CD4-positive, CD25-positive, alpha-beta regulatory T cell (primary cell): ENCODE measurements around the gene LYRM4. TPM values are rescaled to one million over a fixed set of nuclear protein-coding genes. Genes with fewer than 3 reads are reported as not detected.

Source experiments
- ATAC-seq, 2 donors: fragments of 150-1000 bp; cut with Tn5 transposase; one replicate each; pipeline ENCODE4 v1.10.0; 2021; ENCODE audit warnings: low read depth in 2 of 2, moderate number of reproducible peaks in 2 of 2, moderate library complexity in 1 of 2
- DNase-seq, 3 donors: peaks; one replicate each; pipeline versions ENCODE4 v3.0.0 to v3.0.0-alpha.2; 2012 to 2022; ENCODE audit warnings: mixed read lengths in 1 of 3
- H3K27ac ChIP-seq: one replicate; pipeline ENCODE4 v1.7.0; 2013; ENCODE audit warnings: mild to moderate bottlenecking, low read length; ENCODE audit not compliant: insufficient read depth, poor library complexity, severe bottlenecking
- H3K27me3 ChIP-seq: one replicate; pipeline ENCODE4 v1.7.0; 2013; ENCODE audit warnings: low read length; ENCODE audit not compliant: control insufficient read depth, insufficient read depth
- H3K36me3 ChIP-seq: one replicate; pipeline ENCODE4 v1.7.0; 2013; ENCODE audit warnings: mild to moderate bottlenecking, low read length, moderate library complexity; ENCODE audit not compliant: control insufficient read depth, insufficient read depth
- H3K4me1 ChIP-seq: 2 replicates; pipeline ENCODE4 v1.7.0; 2013; ENCODE audit warnings: mild to moderate bottlenecking, low read length; ENCODE audit not compliant: insufficient read depth, control insufficient read depth, poor library complexity, severe bottlenecking
- H3K4me3 ChIP-seq: one replicate; pipeline ENCODE4 v1.7.0; 2013; ENCODE audit warnings: low read depth, mild to moderate bottlenecking, low read length, moderate library complexity
- H3K9me3 ChIP-seq, 2 experiments: 1 replicate in 1 of 2; 2 replicates in 1 of 2; pipeline ENCODE4 v1.7.0; 2013; ENCODE audit warnings: low read length in 2 of 2, mild to moderate bottlenecking in 1 of 2, moderate library complexity in 1 of 2; ENCODE audit not compliant: control insufficient read depth in 2 of 2
- H3K27ac Mint-ChIP-seq, 3 donors: one replicate each; pipeline ENCODE4 v1.8.0; 2020 to 2022; ENCODE audit warnings: mild to moderate bottlenecking in 3 of 3, mixed read lengths in 3 of 3, moderate library complexity in 2 of 3
- H3K27me3 Mint-ChIP-seq: one replicate; pipeline ENCODE4 v1.8.0; 2022; ENCODE audit warnings: mild to moderate bottlenecking, mixed read lengths
- H3K36me3 Mint-ChIP-seq: one replicate; pipeline ENCODE4 v1.8.0; 2020; ENCODE audit warnings: mixed read lengths
- H3K4me1 Mint-ChIP-seq, 4 donors: one replicate each; pipeline ENCODE4 v1.8.0; 2020 to 2022; ENCODE audit warnings: mixed read lengths in 4 of 4, mild to moderate bottlenecking in 1 of 4
- H3K4me3 Mint-ChIP-seq, 4 donors: one replicate each; pipeline ENCODE4 v1.8.0; 2020 to 2022; ENCODE audit warnings: mild to moderate bottlenecking in 4 of 4, mixed read lengths in 4 of 4, moderate library complexity in 3 of 4
- H3K9me3 Mint-ChIP-seq, 7 donors: one replicate each; pipeline ENCODE4 v1.8.0; 2020 to 2022; ENCODE audit warnings: mixed read lengths in 7 of 7, mild to moderate bottlenecking in 3 of 7, moderate library complexity in 2 of 7
- polyA plus RNA-seq, 4 donors: library from polyadenylated mRNA; unstranded; fragments of 300-500 nt; fragmentation: Illumina TruSeq; gene quantifications; one replicate each; pipeline ENCODE4 v1.2.3, GENCODE V29; 2021
- total RNA-seq: library from RNA; stranded (reverse); gene quantifications from one replicate; pipeline ENCODE4 v1.2.3, GENCODE V29; 2022

LYRM4 gene
- total and polyA plus RNA-seq, 5 donors from 2014 or later = 14.9 to 38.8 (median 27.1) TPM

DNA sequence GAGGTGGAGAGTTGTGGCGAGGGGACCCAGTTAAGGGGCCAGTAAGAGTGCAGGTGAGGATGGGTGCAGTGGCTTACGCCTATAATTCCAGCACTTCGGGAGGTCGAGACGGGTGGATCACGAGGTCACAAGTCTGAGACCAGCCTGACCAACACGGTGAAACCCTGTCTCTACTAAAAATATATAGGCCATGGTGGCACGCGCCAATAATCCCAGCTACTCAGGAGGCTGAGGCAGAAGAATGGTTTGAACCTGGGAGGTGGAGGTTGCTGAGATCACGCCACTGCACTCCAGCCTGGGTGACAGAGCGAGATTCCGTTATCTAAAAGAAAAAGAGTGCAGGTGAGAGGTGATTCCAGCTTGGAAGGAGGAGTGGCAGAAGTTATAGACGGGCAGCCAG lies 147.7 kb downstream of the LYRM4 start:
- no peaks in the 10 kb centered on the region for H3K36me3 ChIP-seq
- H3K9me3 ChIP-seq = no peaks in the 10 kb centered on the region
- H3K4me3 Mint-ChIP-seq = no peak overlapping the region
- H3K4me3 ChIP-seq = no peak overlapping the region
- DNase-seq = no peak
- H3K27me3 Mint-ChIP-seq = no peaks in the 10 kb centered on the region
- H3K27ac ChIP-seq = no peak overlapping the region
- no peaks in the 10 kb centered on the region for H3K9me3 Mint-ChIP-seq
- H3K4me1 ChIP-seq = no peaks in the 10 kb centered on the region
- ATAC-seq = no peak
- peaks cover 12% of the 10 kb centered on the region for H3K36me3 Mint-ChIP-seq
- H3K27me3 ChIP-seq = no peaks in the 10 kb centered on the region
- no peaks in the 10 kb centered on the region for H3K4me1 Mint-ChIP-seq
- H3K27ac Mint-ChIP-seq = no peak overlapping the region

DNA sequence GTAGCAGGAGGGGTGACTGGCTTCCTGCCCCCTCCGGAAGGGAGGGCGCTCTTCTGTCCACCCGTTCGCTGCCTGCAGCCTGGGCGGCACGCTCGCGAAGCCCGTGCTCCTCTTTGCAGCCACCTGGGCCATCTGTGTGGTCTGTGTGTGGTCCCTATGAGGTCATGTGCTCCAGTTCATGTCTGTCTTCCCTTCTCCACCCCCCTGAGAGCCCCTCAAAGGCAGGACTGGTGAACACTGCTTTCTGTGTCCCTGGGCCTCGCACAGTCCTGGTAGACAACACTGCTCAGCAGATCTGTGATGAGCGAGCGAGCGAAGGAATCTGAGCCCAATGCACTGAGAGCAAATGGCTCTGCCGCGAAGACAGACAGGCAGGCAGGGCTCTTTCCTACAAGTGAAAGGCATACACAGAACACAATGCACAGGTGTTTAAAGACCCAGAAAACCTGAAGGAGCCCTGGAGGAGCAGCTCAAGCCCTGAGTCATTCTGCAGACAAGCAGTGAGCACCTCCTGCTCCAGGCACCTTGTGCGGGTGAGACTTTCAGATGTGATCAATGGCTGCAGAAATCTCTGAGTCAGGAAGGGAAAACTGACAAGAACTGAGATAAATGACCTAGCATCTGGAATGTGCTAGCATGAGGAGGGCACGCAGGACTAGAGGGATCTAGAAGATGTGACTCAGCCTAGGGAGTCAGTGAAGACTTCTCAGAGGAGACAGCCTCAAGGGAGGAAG lies 148.5 kb downstream of the LYRM4 start:
- Mint-ChIP-seq H3K27ac (no peak overlapping the region), H3K9me3 (no peaks in the 10 kb centered on the region), H3K36me3 (peaks cover 12% of the 10 kb centered on the region)

DNA sequence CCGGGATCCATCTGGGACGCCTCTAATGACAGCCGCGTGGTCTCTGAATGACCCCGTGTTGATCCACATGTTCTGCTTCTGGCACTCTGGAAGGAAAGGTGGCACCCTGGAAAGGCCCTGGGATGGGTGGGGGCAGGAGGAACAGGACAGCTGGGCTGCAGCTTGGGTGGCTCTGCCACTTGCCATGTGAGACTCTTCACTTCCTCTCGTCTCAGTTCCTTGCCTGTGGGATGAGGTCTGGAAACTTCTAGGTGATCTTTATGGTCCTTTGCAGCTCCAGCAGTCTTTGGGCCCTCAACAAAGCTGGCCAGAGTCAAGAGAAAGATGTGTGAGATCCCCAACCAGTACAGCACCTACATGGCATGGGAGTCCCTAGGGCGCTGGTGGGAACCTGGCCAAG lies 149.1 kb downstream of the LYRM4 start:
- no peaks in the 10 kb centered on the region for H3K9me3 ChIP-seq
- H3K36me3 Mint-ChIP-seq = peaks cover 12% of the 10 kb centered on the region
- no peaks in the 10 kb centered on the region for H3K27me3 ChIP-seq
- no peaks in the 10 kb centered on the region for H3K9me3 Mint-ChIP-seq
- no peaks in the 10 kb centered on the region for H3K4me1 Mint-ChIP-seq
- H3K4me3 Mint-ChIP-seq = no peak overlapping the region
- no peaks in the 10 kb centered on the region for H3K36me3 ChIP-seq
- H3K27ac Mint-ChIP-seq = no peak overlapping the region
- no peak for DNase-seq
- no peak overlapping the region for H3K4me3 ChIP-seq
- ATAC-seq = no peak
- no peaks in the 10 kb centered on the region for H3K4me1 ChIP-seq
- no peaks in the 10 kb centered on the region for H3K27me3 Mint-ChIP-seq
- H3K27ac ChIP-seq = no peak overlapping the region

More for the DNA sequence above, 148.5 kb downstream of the LYRM4 start:
- no peaks in the 10 kb centered on the region for H3K9me3 ChIP-seq
- H3K4me1 Mint-ChIP-seq = no peaks in the 10 kb centered on the region
- no peaks in the 10 kb centered on the region for H3K4me1 ChIP-seq
- no peak overlapping the region for H3K27ac ChIP-seq
- no peak for DNase-seq
- no peaks in the 10 kb centered on the region for H3K36me3 ChIP-seq
- H3K4me3 ChIP-seq = no peak overlapping the region
- ATAC-seq = no peak
- H3K27me3 Mint-ChIP-seq = no peaks in the 10 kb centered on the region
- H3K27me3 ChIP-seq = no peaks in the 10 kb centered on the region
- H3K4me3 Mint-ChIP-seq = no peak overlapping the region

DNA sequence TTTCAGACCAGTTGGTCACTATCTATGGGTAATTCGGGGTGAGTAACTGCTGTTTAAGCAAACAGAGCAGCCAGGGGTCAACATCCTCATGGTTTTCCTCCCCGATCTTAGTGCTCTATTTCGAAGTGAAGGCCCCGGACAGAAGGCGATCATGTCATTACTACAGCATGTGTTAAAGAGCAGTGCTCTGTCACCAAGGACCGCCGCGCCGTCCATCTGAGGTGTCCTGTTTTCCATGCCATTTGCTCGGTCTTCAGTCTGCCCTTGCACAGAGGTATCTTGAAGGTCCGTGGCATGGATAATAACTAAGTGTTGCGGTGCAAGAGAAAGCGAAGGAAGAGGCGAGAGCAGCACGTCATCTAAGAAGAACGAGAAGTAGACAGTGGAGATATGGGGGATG lies 150.5 kb downstream of the LYRM4 start:
- Mint-ChIP-seq H3K4me3 (no peak overlapping the region), H3K27me3 (no peaks in the 10 kb centered on the region), H3K36me3 (peaks cover 16% of the 10 kb centered on the region), H3K27ac (peak overlapping the region in 1 of 3 donors; percentile 1), H3K9me3 (peaks cover 0 to 1% (median 0%) of the 10 kb centered on the region in 7 donors), H3K4me1 (no peaks in the 10 kb centered on the region)
- Histone ChIP-seq H3K27ac (no peak overlapping the region), H3K9me3 (no peaks in the 10 kb centered on the region), H3K36me3 (no peaks in the 10 kb centered on the region), H3K27me3 (no peaks in the 10 kb centered on the region), H3K4me1 (no peaks in the 10 kb centered on the region), H3K4me3 (no peak overlapping the region)
- ATAC-seq = no peak
- no peak for DNase-seq

DNA sequence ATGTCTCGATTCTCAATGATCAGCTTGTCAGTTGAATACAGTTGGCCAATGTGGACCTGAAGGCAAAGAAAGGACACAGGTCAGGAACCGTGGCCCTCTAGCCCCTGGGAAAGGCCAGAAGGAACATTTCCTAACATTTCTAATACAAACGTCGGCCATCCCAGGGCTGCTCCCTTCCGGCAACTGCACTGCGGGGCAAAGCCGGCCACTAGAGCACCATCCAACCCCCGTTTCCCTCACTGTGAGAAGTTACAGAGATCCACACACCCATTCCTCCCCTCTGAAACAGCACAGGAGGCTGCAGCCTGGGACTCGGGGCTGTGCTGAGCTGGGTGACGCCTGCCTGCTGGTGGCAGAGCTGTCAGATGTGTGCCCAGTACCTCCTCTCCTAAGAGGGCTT lies 151.3 kb downstream of the LYRM4 start:
- Histone ChIP-seq H3K36me3 (no peaks in the 10 kb centered on the region), H3K4me1 (no peaks in the 10 kb centered on the region), H3K9me3 (no peaks in the 10 kb centered on the region), H3K4me3 (no peak overlapping the region), H3K27me3 (no peaks in the 10 kb centered on the region), H3K27ac (no peak overlapping the region)
- ATAC-seq (no peak), DNase-seq (no peak)
- Mint-ChIP-seq H3K36me3 (peaks cover 16% of the 10 kb centered on the region), H3K9me3 (peaks cover 0 to 1% (median 0%) of the 10 kb centered on the region in 7 donors), H3K27ac (no peak overlapping the region), H3K4me1 (no peaks in the 10 kb centered on the region), H3K27me3 (no peaks in the 10 kb centered on the region), H3K4me3 (no peak overlapping the region)

DNA sequence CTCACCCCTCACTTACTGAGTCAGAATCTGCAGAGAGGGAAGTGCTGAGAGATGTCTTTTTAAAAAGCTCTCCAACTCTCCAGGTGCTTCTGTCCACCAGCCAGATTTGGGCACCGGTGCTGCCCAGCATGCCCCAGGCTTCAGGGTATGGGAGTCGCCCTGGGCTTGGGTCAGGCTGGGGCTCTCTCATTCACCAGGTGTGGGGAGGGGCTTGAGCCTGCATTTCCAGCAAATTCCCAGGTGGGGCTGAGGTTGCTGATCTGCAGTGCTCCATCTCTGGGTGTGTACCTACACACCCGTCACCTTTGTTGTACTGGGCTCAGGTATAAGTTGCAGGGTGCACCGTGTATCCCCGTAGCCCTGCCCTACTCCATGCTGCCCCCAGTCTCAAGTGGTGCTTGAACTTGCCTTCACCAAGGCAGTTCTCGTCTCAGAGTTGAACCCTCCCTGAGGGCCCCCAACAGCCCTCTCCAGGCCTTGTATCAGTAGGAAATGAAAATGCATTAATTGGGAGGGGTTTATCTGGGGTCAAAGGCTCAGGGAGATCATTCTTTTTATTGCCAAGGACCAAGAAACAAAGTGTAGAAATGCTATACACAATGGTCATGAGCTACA lies 152.1 kb downstream of the LYRM4 start:
- Mint-ChIP-seq H3K4me3 (no peak overlapping the region), H3K27me3 (no peaks in the 10 kb centered on the region), H3K36me3 (peaks cover 16% of the 10 kb centered on the region), H3K9me3 (peaks cover 0 to 1% (median 0%) of the 10 kb centered on the region in 7 donors), H3K27ac (no peak overlapping the region), H3K4me1 (no peaks in the 10 kb centered on the region)
- DNase-seq (no peak), ATAC-seq (no peak)
- Histone ChIP-seq H3K4me3 (no peak overlapping the region), H3K27ac (no peak overlapping the region), H3K4me1 (no peaks in the 10 kb centered on the region), H3K9me3 (no peaks in the 10 kb centered on the region), H3K27me3 (no peaks in the 10 kb centered on the region), H3K36me3 (no peaks in the 10 kb centered on the region)

DNA sequence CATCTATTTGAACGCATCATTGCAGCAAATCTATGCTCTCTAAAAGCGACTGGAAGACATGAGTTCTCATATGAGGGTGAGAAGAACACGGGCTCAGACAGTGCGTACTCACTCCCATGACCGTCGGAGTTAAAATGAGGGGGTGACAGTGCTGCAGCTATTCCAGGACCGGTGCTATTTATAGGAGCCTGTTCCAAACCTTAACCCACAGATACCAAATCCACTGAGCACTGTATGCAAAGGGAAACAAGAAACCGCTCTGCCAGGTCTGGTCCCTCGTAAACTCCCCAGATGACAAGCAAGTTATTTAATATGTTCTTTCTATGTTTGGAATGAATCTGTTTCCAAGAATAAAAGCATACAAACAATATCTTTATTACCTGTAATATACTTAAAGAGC lies 152.7 kb downstream of the LYRM4 start:
- Mint-ChIP-seq H3K27ac (no peak overlapping the region), H3K9me3 (peaks cover 0 to 1% (median 0%) of the 10 kb centered on the region in 7 donors), H3K27me3 (no peaks in the 10 kb centered on the region), H3K36me3 (peaks cover 16% of the 10 kb centered on the region), H3K4me1 (no peaks in the 10 kb centered on the region), H3K4me3 (no peak overlapping the region)
- DNase-seq (no peak), ATAC-seq (no peak)
- no peaks in the 10 kb centered on the region for H3K9me3 ChIP-seq
- no peaks in the 10 kb centered on the region for H3K27me3 ChIP-seq
- no peak overlapping the region for H3K27ac ChIP-seq
- H3K4me1 ChIP-seq = no peaks in the 10 kb centered on the region
- H3K36me3 ChIP-seq = no peaks in the 10 kb centered on the region
- H3K4me3 ChIP-seq = no peak overlapping the region

DNA sequence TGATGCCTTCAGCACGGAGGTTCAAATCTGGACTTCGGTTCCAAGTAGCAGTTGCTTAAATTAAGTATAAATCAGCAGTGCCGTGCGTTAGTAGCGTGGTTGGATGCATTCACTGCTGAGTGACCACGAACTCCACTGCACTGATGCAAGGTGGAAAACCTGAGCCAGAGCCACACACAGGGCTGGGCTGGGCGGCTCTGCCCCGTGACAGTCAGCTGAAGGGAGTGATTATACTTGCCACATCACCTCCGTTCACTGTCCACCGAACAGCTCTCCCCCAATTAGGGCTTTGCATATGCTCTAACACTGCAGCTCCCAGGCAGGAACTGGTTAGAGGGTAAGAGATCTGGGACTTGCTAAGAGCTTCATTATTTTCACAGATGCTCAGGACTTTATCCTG lies 153.4 kb downstream of the LYRM4 start:
- Histone ChIP-seq H3K4me1 (no peaks in the 10 kb centered on the region), H3K4me3 (no peak overlapping the region), H3K27me3 (no peaks in the 10 kb centered on the region), H3K36me3 (no peaks in the 10 kb centered on the region), H3K9me3 (no peaks in the 10 kb centered on the region), H3K27ac (no peak overlapping the region)
- Mint-ChIP-seq H3K4me3 (no peak overlapping the region), H3K27ac (no peak overlapping the region), H3K27me3 (no peaks in the 10 kb centered on the region), H3K9me3 (peaks cover 0 to 1% (median 0%) of the 10 kb centered on the region in 7 donors), H3K36me3 (peaks cover 16% of the 10 kb centered on the region), H3K4me1 (no peaks in the 10 kb centered on the region)
- ATAC-seq = no peak
- no peak for DNase-seq
